ENCODE data around the gene G6PD.

Gene G6PD

GRCh38 chrX:154485150-154486051 lies 61.2 kb downstream of the G6PD start:
- no peak for DNase-seq

DNA sequence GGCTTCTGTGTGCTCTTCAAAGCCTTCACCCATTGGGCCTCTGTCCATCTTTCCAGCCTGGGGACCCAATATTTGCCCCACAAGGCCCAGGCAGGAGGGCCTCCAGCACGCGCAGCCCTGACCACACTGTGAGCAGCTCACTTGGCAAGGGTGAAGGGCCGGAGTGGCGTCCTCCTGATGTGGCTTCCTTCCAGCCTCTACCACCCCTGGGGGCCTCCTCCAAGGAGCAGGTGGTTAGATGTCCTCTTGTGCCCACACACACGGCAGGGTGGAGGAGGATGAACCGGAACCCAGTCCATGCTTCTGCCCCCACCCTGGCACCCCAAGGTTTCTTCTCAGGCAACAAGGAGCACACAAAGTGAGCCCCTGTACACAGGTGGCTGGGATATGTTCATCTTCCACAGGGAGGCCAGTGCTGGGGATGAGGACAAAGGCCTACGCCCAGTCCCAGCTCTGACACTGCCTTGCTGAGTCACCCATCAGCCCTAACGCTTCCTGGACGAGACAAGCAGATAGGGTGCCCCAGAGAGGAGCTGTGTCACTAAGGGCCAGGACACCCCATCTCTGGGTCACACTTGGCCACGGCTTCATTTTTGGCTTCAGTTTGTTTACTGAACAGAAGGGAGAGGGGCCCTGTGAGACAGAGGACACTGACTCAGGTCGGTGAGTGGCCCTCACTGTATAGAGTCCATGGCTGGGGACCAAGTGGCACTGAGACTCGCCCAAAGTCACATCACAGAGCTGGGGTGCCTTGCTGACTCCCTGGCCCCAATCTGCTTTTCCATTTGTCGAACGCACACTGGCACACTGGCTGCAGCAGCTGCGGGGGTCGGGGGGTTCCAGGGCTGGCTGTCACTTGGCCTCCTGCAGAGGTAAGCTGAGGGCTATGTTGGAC lies 62.1 kb downstream of the G6PD start:
- DNase-seq = no peak

- no peak for DNase-seq
Measured at GRCh38 chrX:154483325-154483724, 63.3 kb downstream of the G6PD start.

GRCh38 chrX:154482786-154483185 lies 63.9 kb downstream of the G6PD start:
- no peak for DNase-seq

GRCh38 chrX:154481911-154482601 lies 64.6 kb downstream of the G6PD start:
- no peak for DNase-seq
